ENCODE measurements around the gene DISC1.
"Not testable (repeated sequence)": the region's sequence is repeated elsewhere in the genome, so short reads cannot be mapped to it uniquely, and the experiment has no call there.

The DISC1 gene

DNA sequence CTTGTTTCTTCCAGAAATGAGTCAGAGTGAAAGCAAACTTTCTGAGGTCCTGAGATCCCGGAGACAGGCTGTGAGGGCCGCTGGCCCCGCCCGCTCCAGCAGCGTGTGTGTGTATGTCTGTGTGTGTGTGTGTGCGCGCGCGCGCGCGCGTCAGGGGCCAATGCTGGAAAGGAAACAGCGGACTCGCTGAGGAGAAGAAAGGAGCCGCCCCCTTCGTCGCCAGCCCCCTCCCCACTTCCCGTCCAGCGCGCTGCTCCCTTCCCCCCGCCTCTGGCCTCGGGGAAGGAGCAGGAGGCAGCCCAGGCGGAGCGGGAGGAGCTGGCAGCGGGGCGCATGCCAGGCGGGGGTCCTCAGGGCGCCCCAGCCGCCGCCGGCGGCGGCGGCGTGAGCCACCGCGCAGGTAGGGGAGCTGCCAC lies at the start of gene DISC1:
DISC1 (plus strand) TSS at position 256 of the 416 bp plus-strand sequence; CDS start at position 334, 78 bp downstream.
- peak; percentile 75 for DNase-seq

DNA sequence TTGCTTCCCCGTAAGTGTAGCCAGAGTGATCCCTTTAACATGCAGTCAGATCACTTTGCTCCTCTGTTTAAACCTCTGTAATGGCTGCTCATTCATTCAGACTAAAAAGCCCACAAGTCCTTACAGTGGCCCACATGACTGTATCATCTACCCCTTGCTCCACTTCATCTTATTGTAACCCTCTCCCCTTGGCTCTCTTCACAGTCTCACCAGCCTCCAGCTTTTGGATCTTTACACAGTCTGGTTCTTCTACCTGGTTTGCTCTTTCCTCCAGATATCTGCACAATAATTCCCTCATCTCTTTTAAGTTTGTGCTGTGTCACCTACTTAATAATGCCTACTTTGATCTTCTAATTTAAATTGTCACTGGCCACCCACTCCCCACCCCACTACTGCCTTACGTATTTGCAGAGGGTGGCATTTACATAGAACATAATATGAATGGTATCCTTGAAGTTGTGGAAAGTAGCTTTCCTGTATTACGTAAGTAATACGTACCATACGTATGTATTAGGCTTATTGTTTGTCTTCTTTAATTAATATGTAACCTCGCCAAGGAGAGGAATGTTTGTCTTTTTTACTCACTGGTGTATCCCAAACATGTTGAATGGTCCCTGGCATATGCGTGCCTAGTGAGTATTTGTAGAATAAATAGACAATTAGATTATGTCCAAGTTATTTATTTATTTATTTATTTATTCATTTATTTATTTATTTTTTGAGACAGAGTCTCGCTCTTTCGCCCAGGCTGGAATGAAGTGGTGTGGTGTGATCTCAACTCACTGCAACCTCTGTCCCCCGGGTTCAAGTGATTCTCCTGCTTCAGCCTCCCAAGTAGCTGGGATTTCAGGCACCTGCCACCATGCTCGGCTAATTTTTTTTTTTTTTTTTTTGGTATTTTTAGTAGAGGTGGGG lies 49.5 kb upstream of the DISC1 start:
- DNase-seq, result no peak

DNA sequence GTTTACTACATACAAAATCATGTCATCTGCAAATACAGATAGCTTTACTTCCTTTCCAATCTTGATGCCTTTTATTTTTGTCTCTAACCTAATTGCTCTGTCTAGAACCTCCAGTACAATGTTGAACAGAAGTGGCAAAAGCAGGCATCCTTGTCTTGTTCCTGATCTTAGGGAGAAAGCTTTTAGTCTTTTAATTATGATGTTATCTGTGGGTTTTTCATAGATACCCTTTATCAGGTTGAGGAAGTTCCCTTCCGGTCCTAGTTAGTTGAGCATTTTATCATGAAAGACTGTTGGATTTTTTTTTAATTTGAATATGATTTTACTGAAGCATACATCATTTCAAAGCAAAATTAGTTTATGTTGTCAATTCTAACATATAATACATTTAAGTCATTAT lies 45.7 kb upstream of the DISC1 start:
- no peak for DNase-seq

DNA sequence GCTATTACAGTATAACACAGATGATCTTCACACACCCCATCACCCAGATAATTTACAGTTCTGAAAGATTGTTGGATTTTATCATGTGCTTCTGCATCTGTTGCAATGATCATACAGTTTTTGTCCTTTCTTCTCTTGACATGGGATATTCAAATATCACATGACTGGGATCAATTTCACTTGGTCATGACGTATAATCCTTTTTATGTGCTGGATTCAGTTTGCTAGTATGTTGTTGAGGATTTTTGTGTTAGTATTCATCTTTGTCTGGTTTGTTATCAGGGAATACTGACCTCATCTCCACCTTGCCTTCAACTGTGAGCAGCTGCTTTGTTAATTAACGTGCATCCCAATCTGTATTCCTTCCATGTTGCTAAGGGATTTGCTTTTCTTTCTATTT lies 44.7 kb upstream of the DISC1 start:
- DNase-seq, result no peak

DNA sequence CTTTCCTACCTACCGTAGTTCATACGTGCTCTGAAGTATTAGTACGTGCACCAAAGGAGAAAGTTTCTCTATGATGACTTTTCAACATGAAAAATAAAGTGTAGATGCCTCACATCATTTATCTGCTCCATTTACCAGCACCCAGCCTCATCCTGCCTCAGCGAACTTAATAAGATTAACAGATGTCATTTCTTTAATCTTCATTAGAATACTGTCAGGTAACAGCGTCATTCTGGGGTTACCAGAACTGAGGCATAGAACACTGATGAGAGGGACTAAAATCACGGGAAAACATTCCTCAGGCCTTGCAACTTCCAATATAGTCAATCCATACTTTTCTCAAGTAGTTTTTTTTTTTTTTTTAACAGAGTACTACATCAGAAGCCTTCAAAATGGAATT lies 43.2 kb upstream of the DISC1 start:
- DNase-seq, result no peak

DNA sequence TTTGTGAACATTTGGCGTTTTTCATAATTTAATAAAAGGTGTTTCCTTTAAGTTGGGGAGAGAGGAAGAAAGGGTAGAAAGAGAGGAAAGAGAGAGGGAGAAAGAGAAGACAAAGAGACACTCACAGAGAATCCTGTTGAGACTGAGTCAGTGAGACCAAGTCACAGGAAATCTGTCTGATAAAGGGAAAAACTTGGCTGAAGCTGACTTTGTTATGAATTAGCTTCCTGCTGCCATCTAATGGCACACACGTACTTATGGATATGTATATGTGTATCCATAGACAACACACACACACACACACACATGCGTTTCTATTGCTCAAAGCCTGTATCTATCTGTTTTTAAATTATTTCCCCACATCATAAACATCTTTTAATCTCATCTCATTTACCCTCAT lies 42.5 kb upstream of the DISC1 start:
- no peak for DNase-seq

DNA sequence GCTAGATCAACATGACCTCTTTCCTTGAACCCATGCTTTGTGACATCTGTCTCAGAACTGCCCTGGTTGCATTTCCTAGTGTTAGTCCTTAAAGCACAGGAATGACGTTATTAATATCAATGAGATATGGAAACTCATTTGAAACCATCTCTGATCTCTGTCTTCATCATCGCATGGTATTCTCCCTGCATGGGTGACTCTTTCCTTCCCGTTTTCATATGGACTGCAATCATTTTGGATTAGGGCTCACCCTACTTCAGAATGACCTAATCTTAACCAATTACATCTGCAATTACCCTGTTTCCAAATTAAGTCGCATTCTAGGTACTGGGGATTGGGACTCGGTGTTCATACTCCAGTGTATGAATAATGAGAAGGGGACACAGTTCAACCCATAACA lies 41.7 kb upstream of the DISC1 start:
- no peak for DNase-seq

DNA sequence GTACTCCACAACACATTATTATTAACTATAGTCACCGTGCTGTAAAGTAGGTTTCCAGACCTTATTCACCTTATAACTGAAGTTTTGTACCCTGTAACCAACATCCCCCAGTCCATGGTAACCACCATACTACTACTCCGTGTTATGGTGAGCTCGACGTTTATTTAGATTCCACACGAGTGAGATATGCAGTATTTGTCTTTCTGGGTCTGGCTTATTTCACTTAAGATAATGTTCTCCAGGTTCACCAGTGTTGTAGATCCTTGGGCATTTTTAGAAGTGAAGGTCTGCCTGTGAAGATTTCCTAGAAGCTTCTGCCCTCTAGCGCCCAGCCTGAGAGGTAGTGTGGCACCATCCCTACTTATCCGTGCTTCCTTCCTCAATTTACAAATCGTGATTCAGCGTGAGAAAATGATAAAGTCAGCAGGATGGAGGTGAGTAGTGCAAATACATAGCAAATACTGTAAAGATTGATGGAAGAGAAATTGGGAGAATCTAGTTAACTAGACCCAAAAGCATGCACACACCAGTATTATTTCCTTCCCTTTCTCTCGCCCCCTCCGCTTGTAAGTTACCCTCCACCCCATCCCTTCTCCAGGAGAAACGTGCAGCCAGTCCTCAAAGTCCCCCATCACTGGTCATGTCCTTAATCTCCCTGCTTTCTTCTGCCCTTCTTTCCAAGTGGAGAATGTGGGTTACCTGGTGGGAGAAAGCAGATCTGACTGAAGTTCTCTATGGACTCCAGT lies 36.0 kb upstream of the DISC1 start:
- DNase-seq, result no peak

DNA sequence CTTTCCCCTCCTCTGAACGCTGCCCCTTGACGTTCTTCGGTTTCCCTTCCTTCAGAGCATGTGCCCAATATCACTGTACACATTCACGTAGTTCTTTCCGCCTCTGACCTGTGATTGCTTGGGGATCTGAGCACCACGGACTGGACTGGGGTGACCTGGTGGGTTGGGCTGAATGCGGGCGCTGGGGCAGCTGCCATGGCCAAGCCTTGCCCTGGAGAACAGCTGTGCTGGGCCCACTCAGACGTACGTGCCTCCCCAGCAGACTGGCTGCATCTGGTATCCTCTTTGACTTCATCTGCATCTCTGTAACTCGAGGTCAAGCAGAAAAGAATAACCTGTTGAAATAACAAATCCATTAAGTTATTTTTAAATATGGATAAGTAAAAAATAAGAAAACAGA lies 35.1 kb upstream of the DISC1 start:
- DNase-seq, result no peak

DNA sequence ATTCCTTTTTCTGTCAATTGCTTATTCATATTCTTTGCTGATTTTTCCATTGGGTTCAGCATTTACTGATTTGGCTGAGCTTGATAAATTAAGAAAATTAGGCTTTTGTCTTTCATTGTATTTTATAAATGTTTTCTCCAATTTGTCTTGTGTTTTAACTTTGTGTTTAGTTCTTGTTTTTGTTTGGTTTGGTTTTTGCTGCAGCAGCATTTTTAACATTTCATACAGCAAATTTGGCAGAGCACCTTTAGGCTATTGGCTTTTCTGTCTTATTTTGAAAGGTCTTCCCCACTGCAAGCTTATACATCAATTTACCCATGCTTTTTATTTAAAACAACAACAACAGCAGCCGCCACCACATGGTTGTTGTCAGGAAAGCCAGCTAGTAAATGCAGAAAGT lies 33.8 kb upstream of the DISC1 start:
- no peak for DNase-seq

DNA sequence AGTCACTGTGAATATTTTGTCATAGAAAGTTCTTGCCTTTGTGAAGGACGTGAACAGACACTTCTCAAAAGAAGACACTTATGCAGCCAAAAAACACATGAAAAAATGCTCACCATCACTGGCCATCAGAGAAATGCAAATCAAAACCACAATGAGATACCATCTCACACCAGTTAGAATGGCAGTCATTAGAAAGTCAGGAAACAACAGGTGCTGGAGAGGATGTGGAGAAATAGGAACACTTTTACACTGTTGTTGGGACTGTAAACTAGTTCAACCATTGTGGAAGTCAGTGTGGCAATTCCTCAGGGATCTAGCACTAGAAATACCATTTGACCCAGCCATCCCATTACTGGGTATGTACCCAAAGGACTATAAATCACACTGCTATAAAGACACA lies 33.3 kb upstream of the DISC1 start:
- DNase-seq, result not testable (repeated sequence)

DNA sequence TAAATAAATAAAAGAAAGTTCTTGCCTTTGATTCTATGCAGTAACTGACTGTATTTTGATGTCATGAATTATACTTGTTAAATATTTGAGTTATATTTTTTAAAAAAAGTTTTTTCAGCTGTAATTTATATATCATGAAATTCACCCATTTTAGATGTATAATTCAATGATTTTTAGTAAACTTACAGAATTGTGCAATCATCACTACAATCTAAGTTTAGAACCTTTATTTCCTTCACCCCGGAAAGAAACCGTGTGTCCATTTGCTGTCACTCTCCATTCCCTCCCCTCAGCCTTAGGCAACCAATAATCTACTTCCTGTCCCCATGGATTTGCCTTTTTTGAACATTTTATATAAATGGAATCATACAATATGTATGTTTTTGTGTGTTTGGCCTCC lies 32.5 kb upstream of the DISC1 start:
- no peak for DNase-seq

DNA sequence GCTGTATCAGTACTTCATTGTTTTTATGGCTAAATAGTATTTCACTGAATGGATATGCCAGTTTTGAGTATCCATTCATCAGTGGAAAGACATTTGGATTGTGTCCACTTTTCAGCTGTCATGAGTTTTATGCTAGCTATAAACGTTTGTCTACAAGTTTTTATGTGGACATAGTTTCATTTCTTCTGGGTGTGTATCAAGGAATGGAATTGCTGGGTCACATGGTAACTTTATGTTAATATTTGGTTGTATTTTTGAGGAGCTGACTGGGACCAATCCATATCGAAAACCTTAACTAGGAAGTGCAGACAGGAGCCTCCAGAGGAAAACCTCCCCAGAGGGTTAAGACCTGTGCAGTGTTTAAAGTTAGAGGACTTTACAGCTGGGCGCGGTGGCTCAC lies 31.8 kb upstream of the DISC1 start:
- no peak for DNase-seq

DNA sequence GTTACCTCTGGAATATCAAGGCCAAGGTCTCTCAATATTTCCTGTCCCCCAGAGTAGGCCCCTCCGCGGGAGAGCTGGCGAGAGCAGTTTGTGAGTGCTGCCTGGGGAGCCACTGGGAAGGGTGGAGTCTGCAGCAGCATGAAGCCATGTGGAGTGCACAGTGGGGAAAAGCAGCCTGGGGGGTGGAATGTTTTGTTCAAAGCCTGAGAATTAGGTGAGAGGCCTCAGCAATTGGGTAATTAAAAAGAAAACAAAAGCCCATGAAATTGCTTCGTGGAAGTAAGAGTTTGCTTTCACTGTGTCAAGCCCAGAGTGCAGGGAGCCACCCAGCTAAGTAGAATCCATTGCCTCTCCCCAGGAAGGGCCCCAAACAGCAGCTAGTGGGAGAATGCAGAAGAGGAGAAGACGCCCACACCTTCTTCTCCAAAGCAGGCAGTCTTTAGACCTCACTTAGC lies 30.2 kb upstream of the DISC1 start:
- DNase-seq, result no peak

DNA sequence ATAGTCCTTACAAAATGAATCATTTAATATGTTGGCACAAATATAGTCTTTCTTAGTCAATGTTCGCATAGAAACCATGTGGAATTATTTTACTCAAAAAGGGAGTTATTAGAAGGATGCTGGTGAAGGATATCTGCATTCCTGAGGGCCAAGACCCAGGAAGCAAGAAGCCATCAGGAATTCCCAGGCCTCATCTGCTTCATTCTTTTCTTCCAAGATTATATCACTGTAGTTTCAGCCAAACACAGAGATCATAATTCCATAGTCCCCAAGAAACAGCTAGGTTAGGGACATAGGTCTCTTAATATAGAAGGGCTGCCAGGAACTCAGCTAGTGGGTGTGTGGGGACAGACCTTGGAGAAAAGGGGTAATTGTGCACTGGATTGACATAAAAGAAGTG lies 28.6 kb upstream of the DISC1 start:
- DNase-seq, result no peak

DNA sequence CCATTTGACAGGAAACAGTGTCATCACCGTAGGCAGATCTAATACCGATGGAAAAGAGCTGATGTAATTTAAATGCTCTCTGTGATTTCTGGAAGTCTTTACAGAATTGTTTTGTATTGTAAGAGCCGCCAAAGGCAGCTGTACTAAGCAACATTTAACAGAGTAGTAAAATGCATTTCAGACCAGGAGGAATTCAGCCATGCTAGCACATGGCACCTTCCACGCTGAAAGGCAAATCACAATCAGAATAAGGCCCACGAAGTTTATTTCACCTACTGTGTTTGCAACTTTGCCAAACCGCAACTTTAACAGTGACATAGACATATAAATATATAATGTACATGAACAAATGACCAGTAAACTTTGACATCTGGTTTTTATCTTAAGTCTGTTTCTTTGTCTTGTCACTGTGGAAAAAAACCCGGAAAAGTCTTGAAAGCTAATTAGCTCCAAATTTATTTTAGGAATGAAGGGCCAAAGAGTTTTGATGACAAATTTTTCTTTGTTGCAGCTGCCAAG lies 26.1 kb upstream of the DISC1 start:
- no peak for DNase-seq

DNA sequence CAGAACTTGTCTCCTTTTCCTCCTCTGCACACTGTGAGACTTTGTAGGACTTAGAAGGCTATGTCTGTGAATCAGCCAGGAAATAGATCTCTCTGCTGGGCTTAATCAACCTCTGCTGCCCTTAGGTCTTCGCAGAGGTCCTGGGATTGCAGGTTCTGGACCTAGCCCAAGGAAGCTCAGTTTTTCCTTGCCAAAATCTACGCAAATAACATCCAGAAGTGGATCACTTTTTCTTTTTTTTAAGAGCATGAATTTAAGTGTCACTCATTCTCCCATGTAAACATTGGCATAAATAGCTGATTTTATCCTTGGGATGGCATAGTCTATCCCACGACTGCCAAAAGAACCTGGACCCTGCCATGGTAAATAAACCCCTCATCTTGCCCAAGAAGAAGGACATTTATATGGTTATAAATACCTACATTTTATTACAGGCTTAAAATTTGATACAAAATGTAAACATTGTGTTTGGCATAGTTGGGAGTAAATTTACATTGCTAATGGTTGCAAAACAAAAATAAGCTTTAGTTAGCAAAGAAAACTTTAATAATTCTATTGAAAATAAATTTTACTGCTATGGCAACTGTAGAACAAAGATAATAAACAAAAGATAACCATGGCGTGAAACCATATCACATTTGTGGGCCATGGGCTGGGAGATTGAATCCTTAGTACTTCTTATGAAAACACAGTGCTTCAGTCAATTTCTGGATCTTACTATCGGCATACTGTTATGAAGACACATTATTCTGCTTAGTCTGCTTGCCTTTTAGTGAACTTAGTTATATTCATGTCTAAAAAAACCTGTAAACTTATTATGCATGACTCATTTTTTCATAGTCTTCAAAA lies 24.5 kb upstream of the DISC1 start:
- no peak for DNase-seq

DNA sequence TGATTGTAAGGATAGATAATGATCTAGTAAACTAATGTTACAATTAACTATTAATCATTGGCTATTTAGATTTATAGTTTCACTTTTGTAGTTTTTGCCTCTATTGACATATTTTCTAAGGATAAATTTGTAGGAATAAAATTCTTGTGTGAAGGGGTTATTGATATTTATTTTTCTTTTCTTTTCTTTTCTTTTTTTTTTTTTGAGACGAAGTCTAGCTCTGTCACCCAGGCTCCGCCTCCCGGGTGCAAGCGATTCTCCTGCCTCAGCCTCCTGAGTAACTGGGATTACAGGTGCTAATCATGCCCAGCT lies 24.0 kb upstream of the DISC1 start:
- DNase-seq, result no peak

DNA sequence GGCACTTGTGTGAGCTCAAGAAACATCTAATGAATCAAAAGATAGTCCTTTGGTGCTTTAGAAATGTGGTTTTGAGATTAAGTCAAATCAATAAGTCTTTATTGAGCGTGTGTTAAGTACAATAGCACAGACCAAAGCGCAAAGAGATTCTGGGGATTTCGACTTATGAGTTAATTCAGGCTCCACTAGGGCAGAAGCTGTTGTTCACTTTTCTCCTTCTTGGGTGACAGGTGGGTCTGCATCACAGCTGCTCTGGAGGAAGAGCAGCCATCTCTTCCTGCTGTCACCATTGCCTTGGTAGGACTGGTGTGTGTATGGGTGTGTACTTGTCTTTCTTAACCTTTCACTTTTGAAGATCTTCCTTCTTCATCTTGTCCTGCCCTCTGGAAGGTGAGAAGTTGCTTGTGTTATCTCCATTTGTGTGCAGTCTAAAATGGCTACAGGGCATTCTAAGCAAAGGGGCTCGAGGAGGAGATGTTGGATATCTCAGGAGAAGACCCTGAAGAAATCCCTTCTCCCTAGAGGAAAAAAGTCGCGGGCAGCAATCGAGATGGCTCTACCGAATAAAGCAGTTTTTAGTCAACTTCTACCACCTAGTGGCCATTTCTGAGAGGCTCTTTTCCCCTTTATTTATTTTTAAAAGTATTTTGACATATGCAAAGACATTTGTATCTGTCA lies 22.9 kb upstream of the DISC1 start:
- peak; percentile 68 for DNase-seq

DNA sequence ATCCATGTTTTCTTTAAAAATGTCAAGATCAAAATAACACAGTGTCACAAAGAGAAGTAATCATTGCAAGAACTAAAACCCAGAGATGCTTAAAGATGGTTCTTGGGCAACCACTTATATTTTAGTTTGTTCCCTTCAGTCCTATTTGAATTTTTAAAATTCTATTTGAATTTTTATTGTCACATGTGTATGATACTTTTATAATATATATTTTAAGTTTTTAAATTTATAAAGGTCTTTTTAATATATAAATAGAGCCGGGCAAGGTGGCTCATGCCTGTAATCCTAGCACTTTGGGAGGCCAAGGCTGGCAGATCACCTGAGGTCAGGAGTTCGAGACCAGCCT lies 22.3 kb upstream of the DISC1 start:
- DNase-seq, result no peak

DNA sequence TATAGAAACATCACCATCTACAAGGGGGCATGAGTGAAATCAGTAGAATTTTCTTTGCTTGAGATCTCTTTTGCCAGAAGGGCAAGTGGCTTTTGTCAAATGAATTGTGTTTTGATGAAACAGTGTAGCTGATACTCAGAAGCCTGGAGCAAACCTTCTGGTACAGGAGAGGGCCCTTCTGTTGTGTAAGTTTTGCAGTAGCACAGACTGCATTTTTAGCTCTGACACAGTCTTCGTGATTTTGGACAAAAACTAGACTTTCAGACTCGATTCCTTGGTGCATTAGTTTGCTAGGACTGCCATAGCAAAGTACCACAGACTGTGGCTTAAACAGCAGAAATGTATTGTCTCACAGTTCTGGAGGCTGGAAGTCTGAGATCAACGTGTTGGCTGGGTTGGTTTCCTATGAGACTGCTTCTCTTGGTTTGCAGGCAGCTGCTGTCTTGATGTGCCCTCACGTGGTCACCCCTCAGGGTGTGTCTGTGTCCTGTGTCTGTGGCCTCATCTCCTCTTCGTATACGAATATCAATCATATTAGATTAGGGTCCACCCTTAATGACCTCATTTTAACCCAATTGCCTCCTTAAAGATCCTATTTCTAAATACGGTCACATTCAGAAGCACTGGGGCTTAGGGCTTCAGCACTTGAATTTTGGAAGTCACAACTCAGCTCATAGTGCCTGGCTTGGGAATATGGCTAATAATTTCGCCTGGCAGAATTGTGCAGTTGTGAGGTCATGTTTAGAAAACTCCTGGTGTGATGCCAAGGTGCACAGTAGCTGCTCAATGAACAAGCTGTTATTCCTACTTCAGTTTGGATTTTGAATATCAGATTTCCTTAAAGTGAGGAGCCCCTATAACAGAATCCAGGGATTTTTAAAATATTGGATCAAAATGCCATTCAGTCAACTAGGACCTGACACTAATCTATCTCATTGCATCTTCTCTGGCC lies 21.2 kb upstream of the DISC1 start:
- no peak for DNase-seq

Measured in activated CD8-positive, alpha-beta memory T cell treated with anti-CD3 and anti-CD28 coated beads for 24 hours (primary cell).